ENCODE results near the gene FAM216B. TPM values are rescaled to one million over a fixed set of nuclear protein-coding genes. Genes with fewer than 3 reads are reported as not detected.

Gene FAM216B
- total and polyA plus RNA-seq, 2 experiments from 2014 or later, result not detected

DNA sequence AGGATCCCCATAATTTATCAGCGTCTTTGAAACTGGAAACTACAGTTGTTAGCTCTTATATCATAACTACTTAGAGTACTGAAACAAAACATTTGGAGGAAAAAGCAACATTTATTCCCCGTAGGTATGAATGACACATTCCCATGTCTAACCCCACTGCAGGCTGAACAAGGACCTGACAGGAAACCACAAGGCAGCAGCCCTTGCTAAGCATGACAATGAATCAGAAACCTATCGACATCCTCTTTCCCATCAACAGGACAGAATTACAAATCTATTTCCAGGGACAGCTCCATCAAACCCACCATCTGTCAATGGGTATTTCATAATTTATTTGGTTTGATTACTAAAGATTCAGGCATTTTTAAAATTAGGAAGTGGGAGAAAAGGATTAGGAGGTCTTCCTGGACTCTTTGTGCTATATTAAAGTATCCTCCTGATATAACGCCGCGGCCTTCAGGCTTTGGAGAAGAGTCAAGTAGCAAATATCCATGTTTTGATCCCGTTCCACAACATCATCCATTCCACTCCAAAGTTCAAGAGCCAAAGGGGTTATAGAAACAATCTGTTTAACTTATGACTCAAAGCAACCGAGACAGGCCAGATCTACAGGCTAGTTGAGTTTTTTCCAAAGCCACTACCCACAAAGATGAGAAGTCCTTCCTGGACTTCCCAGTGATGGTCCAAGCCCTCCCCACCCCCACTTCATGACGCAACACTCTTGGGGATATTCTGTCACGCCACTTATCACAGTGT is 51.1 kb downstream of the FAM216B start:
- H3K36me3 ChIP-seq, result no peaks in the 10 kb centered on the region
- no peak overlapping the region for H3K4me3 ChIP-seq
- TF ChIP-seq, protein P1, sequence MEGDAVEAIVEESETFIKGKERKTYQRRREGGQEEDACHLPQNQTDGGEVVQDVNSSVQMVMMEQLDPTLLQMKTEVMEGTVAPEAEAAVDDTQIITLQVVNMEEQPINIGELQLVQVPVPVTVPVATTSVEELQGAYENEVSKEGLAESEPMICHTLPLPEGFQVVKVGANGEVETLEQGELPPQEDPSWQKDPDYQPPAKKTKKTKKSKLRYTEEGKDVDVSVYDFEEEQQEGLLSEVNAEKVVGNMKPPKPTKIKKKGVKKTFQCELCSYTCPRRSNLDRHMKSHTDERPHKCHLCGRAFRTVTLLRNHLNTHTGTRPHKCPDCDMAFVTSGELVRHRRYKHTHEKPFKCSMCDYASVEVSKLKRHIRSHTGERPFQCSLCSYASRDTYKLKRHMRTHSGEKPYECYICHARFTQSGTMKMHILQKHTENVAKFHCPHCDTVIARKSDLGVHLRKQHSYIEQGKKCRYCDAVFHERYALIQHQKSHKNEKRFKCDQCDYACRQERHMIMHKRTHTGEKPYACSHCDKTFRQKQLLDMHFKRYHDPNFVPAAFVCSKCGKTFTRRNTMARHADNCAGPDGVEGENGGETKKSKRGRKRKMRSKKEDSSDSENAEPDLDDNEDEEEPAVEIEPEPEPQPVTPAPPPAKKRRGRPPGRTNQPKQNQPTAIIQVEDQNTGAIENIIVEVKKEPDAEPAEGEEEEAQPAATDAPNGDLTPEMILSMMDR (IDR thresholded peaks at IDR 0.05; ENCODE audit: low read depth, low read length), result no peak
- peak in 1 of 2 donors; percentile 90 for DNase-seq (ENCODE audit: low read depth in 1 of 2, low spot score in 1 of 2)
- H3K9me3 ChIP-seq (ENCODE audit: low read depth), result no peaks in the 10 kb centered on the region
- H3K4me1 ChIP-seq (ENCODE audit: low read depth), result no peaks in the 10 kb centered on the region
- no peak overlapping the region for H3K27ac ChIP-seq
- no peaks in the 10 kb centered on the region for H3K27me3 ChIP-seq

DNA sequence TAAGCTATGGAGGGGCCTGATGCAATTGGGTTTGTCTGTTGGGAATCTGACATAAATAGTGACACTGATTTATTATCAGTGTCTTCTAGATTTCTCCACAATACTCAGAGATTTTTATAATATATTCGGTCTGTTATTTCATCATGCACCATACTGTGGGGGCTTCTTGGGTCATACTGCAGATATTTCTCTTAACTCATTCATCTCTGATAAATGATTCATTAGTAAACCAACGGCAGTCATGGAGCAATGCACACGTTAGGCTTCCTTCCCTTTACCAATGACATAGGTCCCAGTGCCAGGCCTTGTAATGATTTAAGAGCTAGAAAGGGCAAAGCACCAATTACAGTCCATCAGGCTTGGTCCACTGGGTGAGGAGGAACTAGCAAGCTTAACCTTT is 53.6 kb downstream of the FAM216B start:
- H3K4me3 ChIP-seq, result no peak overlapping the region
- TF ChIP-seq, protein P1 (IDR thresholded peaks at IDR 0.05; ENCODE audit: low read depth, low read length), result no peak
- no peaks in the 10 kb centered on the region for H3K9me3 ChIP-seq (ENCODE audit: low read depth)
- no peak for DNase-seq (ENCODE audit: low read depth in 1 of 2, low spot score in 1 of 2)
- H3K36me3 ChIP-seq, result no peaks in the 10 kb centered on the region
- no peaks in the 10 kb centered on the region for H3K27me3 ChIP-seq
- no peaks in the 10 kb centered on the region for H3K4me1 ChIP-seq (ENCODE audit: low read depth)
- no peak overlapping the region for H3K27ac ChIP-seq

DNA sequence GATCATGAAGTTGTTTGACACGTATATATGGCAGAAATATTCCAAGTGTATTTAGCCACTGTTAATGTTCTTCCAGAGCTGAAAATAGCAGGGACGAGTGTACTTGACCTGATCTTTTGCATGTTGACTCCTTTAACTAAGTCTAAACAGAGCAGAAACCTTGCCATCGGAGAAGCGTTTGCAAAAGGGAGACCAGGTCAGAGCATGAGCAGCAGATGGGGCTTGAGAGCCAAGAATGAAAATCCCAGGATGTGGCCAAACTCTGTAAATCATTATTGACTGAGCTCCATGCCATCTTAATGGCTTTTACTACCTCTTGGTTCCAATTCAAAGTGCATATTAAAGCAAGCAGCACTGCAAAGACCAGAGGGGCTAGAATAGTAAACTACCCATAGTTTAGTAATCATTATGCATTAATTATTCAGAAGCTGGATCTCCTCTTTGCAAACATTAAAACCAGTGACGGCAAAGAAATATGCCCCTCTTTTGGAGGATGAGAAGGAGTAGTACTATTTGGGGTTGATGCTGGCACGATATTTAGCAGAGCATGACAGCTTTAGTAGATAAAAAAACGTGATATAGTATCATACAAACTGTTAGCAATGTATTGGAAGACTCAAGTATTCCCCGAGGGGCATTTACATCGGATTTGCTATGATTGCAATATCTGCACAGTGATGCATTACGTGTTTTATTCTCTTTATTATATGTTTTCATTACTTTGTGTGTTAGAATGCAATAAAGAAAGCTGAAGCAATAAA is 55.7 kb downstream of the FAM216B start:
- TF ChIP-seq, protein P1 (IDR thresholded peaks at IDR 0.05; ENCODE audit: low read depth, low read length), result peak; percentile 57
- DNase-seq (ENCODE audit: low read depth in 1 of 2, low spot score in 1 of 2), result peak; percentile 40 to 81
- H3K36me3 ChIP-seq, result no peaks in the 10 kb centered on the region
- no peak overlapping the region for H3K4me3 ChIP-seq
- no peaks in the 10 kb centered on the region for H3K27me3 ChIP-seq
- no peaks in the 10 kb centered on the region for H3K9me3 ChIP-seq (ENCODE audit: low read depth)
- H3K4me1 ChIP-seq (ENCODE audit: low read depth), result no peaks in the 10 kb centered on the region
- H3K27ac ChIP-seq, result no peak overlapping the region

Other genes starting within 250 kb of the FAM216B start
- 0.07 TPM in 1 of 2 replicates, not detected in the other for gene TNFSF11, start 207.4 kb upstream of the FAM216B start, total RNA-seq
- gene TNFSF11, start 207.4 kb upstream of the FAM216B start, polyA plus RNA-seq, result not detected in 2 replicates
- 8.3 and 11.8 TPM in 2 replicates for gene EPSTI1, start 210.7 kb downstream of the FAM216B start, total RNA-seq
- 11.1 and 11.9 TPM in 2 replicates for gene EPSTI1, start 210.7 kb downstream of the FAM216B start, polyA plus RNA-seq
- 0.88 and 1.0 TPM in 2 replicates for gene DNAJC15, start 242.0 kb downstream of the FAM216B start, total RNA-seq
- gene DNAJC15, start 242.0 kb downstream of the FAM216B start, polyA plus RNA-seq, result 3.9 and 5.2 TPM in 2 replicates